ENCODE data around the gene TAX1BP1.

DNA sequence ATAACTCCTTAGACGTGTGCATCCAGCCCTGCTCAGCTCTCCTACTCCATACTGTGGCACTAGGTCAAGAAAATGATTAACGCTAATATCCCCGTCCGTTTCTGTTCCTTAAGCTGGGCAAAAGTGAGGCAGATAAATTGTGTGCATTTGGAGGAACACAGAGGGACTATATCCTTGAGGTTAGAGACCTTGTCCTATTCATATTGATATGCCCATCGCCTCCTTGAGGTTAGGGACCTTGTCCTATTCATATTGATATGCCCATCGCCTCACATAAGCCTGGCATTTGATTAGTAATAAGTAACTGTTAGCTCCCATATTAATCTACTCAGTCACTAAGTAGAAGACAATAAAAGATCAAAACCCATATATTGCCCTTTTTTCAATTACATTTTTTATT, 12.9 kb upstream of the TAX1BP1 start:
- TF ChIP-seq CREM (CRISPR knock-in tag; IDR thresholded peaks at IDR 0.05) (no peak), SP1 (CRISPR knock-in tag; conservative IDR thresholded peaks at IDR 0.05) (no peak), PRRX2 (CRISPR knock-in tag; IDR thresholded peaks at IDR 0.05) (no peak), KAT7 (CRISPR knock-in tag; IDR thresholded peaks at IDR 0.05; ENCODE audit: borderline replicate concordance) (no peak), TEAD4 (CRISPR knock-in tag; IDR thresholded peaks at IDR 0.05) (no peak), CTCF (IDR thresholded peaks at IDR 0.05) (no peak), MAX (CRISPR knock-in tag; IDR thresholded peaks at IDR 0.05) (no peak), CREB1 (CRISPR knock-in tag; IDR thresholded peaks at IDR 0.05) (no peak), ZNF317 (CRISPR knock-in tag; IDR thresholded peaks at IDR 0.05; ENCODE audit: borderline replicate concordance, low read depth) (no peak), ATF2 (CRISPR knock-in tag; IDR thresholded peaks at IDR 0.05; ENCODE audit: borderline replicate concordance, low read depth) (no peak), RORB (CRISPR knock-in tag; IDR thresholded peaks at IDR 0.05) (no peak), NR3C1 (CRISPR knock-in tag; conservative IDR thresholded peaks at IDR 0.05; ENCODE audit: low read depth) (no peak), JUN (CRISPR knock-in tag; IDR thresholded peaks at IDR 0.05) (no peak)
